AG04450 (cell line): ENCODE results near the gene KDM1B. TPM values are rescaled to one million over a fixed set of nuclear protein-coding genes. Genes with fewer than 3 reads are reported as not detected.

ENCODE experiments used
- CTCF ChIA-PET: fragments of 300-600, 350-600 bp; formaldehyde crosslinking; extraction: SDS; loops from one replicate; lab custom pipeline; 2022; ENCODE audit warnings: antibody characterized with exemption, inconsistent platforms; lab: Charles Lee
- POLR2A ChIA-PET: fragments of 350-600 bp; formaldehyde crosslinking; extraction: SDS; loops from one replicate; lab custom pipeline; 2021; ENCODE audit warnings: antibody characterized with exemption, inconsistent platforms; lab: Yijun Ruan, JAX
- DNase-seq: peaks from one replicate; pipeline ENCODE4 v3.0.0-alpha.2; 2011; ENCODE audit warnings: low read depth, low spot score
- H3K27ac ChIP-seq: one replicate; pipeline ENCODE4 v1.5.1; 2012; ENCODE audit warnings: low read depth, low read length, control low read depth
- H3K27me3 ChIP-seq: one replicate; pipeline ENCODE4 v1.6.0; 2012; ENCODE audit warnings: low read length; ENCODE audit not compliant: control insufficient read depth, insufficient read depth
- H3K4me3 ChIP-seq: 2 replicates; pipeline ENCODE4 v1.5.1; 2011; ENCODE audit warnings: mild to moderate bottlenecking, low read depth, low read length, control low read depth
- H3K9me3 ChIP-seq: 2 replicates; pipeline ENCODE4 v1.5.1; 2012; ENCODE audit warnings: low read length; ENCODE audit not compliant: control insufficient read depth, insufficient read depth
- CTCF ChIP-seq: IDR thresholded peaks from 2 replicates; pipeline ENCODE4 v1.5.1; 2011; ENCODE audit warnings: low read depth, low read length, control low read depth, inconsistent platforms
- polyA plus RNA-seq: library from polyadenylated mRNA; depleted of rRNA; stranded (reverse); fragments of >200 nt; gene quantifications from 2 replicates; pipeline ENCODE4 v1.2.3, GENCODE V29; 2011

KDM1B gene
- polyA plus RNA-seq, 1 experiment: 20.1 TPM

GRCh38 chr6:18132346-18132745, 22.9 kb upstream of the KDM1B start:
- CTCF ChIA-PET: no interaction called here
- DNase-seq: no peak
- no peak overlapping the region for H3K4me3 ChIP-seq
- H3K27me3 ChIP-seq: no peaks in the 10 kb centered on the region
- POLR2A ChIA-PET: no interaction called here
- no peak overlapping the region for H3K27ac ChIP-seq
- no peaks in the 10 kb centered on the region for H3K9me3 ChIP-seq
- no peak for TF ChIP-seq CTCF

GRCh38 chr6:18135171-18135570, 20.1 kb upstream of the KDM1B start:
- POLR2A ChIA-PET: no interaction called here
- Histone ChIP-seq H3K27ac (no peak overlapping the region), H3K27me3 (no peaks in the 10 kb centered on the region), H3K4me3 (no peak overlapping the region), H3K9me3 (no peaks in the 10 kb centered on the region)
- DNase-seq: no peak
- no peak for TF ChIP-seq CTCF
- CTCF ChIA-PET: interaction anchor here (1.2 kb wide), 1 partner anchor 12 kb away, joined by 3 read pairs; no protein-coding TSS in a partner anchor

- no peak overlapping the region for H3K4me3 ChIP-seq
- H3K27ac ChIP-seq: no peak overlapping the region
- no peaks in the 10 kb centered on the region for H3K27me3 ChIP-seq
- ChIA-PET CTCF (interaction anchor here (0.6 to 3.1 kb wide), 2 partner anchors 14 to 188 kb away, joined by 7 to 20 read pairs; partner anchors contain the start of gene NHLRC1), POLR2A (no interaction called here)
- DNase-seq: no peak
- H3K9me3 ChIP-seq: no peaks in the 10 kb centered on the region
- TF ChIP-seq CTCF: no peak
Measured at GRCh38 chr6:18136260-18136659, 19.0 kb upstream of the KDM1B start.

- POLR2A ChIA-PET: no interaction called here
- no peaks in the 10 kb centered on the region for H3K27me3 ChIP-seq
- H3K27ac ChIP-seq: no peak overlapping the region
- no peak for DNase-seq
- CTCF ChIA-PET: interaction anchor here (0.8 to 3.1 kb wide), 4 partner anchors 14 to 365 kb away, joined by 3 to 20 read pairs (median 5); partner anchors contain the start of gene NHLRC1
- TF ChIP-seq CTCF: no peak
- H3K4me3 ChIP-seq: no peak overlapping the region
- H3K9me3 ChIP-seq: no peaks in the 10 kb centered on the region
Measured at GRCh38 chr6:18138906-18139305, 16.3 kb upstream of the KDM1B start.

- no peak for TF ChIP-seq CTCF
- Histone ChIP-seq H3K9me3 (no peaks in the 10 kb centered on the region), H3K27ac (no peak overlapping the region), H3K4me3 (no peak overlapping the region), H3K27me3 (no peaks in the 10 kb centered on the region)
- POLR2A ChIA-PET: no interaction called here
- CTCF ChIA-PET: interaction anchor here (1.3 kb wide), 1 partner anchor 18 kb away, joined by 4 read pairs; no protein-coding TSS in a partner anchor
- DNase-seq: no peak
Measured at GRCh38 chr6:18139935-18140621, 15.1 kb upstream of the KDM1B start.
